ENCODE results near the gene SHC1. TPM values are rescaled to one million over a fixed set of nuclear protein-coding genes. Genes with fewer than 3 reads are reported as not detected.

Gene SHC1
- total and polyA plus RNA-seq, 2 donors from 2014 or later, result 43.8 to 153 TPM

- Histone ChIP-seq H3K9me3 (ENCODE audit: control insufficient read depth in 2 of 3, insufficient read depth in 1 of 3, low read length in 3 of 3) (no peaks in the 10 kb centered on the region), H3K36me3 (ENCODE audit: control insufficient read depth in 2 of 3, insufficient read depth in 3 of 3, low read length in 3 of 3) (no peaks in the 10 kb centered on the region), H3K4me1 (ENCODE audit: control insufficient read depth in 2 of 3, insufficient read depth in 2 of 3, low read depth in 1 of 3, low read length in 3 of 3) (peaks cover 2 to 44% (median 35%) of the 10 kb centered on the region in 3 donors), H3K4me3 (ENCODE audit: low read length in 3 of 3) (peak overlapping the region; percentile 42 to 99 (median 80)), H3K27me3 (ENCODE audit: control insufficient read depth, insufficient read depth, low read length) (no peaks in the 10 kb centered on the region), H3K27ac (ENCODE audit: low read depth in 2 of 2, low read length in 2 of 2) (peak overlapping the region; percentile 96 to 97), H3K9ac (ENCODE audit: low read length in 3 of 3) (peak overlapping the region in 2 of 3 donors; percentile 84 to 99)
- DNase-seq, result no peak
- no peak for TF ChIP-seq CTCF (IDR thresholded peaks at IDR 0.05; ENCODE audit: borderline replicate concordance, extremely low read depth, insufficient read depth)
- FAIRE-seq, result no peak
- intact Hi-C loops (cut with DNase I), result no loop called here
Measured at GRCh38 chr1:155004352-155005075, 34.0 kb upstream of the SHC1 start.

GRCh38 chr1:155003766-155004351 lies 33.3 kb upstream of the SHC1 start:
- Histone ChIP-seq H3K9me3 (ENCODE audit: control insufficient read depth in 2 of 3, insufficient read depth in 1 of 3, low read length in 3 of 3) (no peaks in the 10 kb centered on the region), H3K27me3 (ENCODE audit: control insufficient read depth, insufficient read depth, low read length) (no peaks in the 10 kb centered on the region), H3K4me1 (ENCODE audit: control insufficient read depth in 2 of 3, insufficient read depth in 2 of 3, low read depth in 1 of 3, low read length in 3 of 3) (peaks cover 2 to 47% (median 36%) of the 10 kb centered on the region in 3 donors), H3K9ac (ENCODE audit: low read length in 3 of 3) (peak overlapping the region; percentile 38 to 99 (median 84)), H3K4me3 (ENCODE audit: low read length in 3 of 3) (peak overlapping the region; percentile 82 to 99 (median 90)), H3K27ac (ENCODE audit: low read depth in 2 of 2, low read length in 2 of 2) (peak overlapping the region; percentile 96 to 97), H3K36me3 (ENCODE audit: control insufficient read depth in 2 of 3, insufficient read depth in 3 of 3, low read length in 3 of 3) (no peaks in the 10 kb centered on the region)
- intact Hi-C loops (cut with DNase I), result no loop called here
- FAIRE-seq, result no peak
- peak; percentile 51 to 91 (median 79) for DNase-seq
- TF ChIP-seq CTCF (IDR thresholded peaks at IDR 0.05; ENCODE audit: borderline replicate concordance, extremely low read depth, insufficient read depth), result no peak

- DNase-seq (peak in 4 of 5 donors; percentile 46 to 73 (median 61)), FAIRE-seq (no peak)
- Histone ChIP-seq H3K27ac (ENCODE audit: low read depth in 2 of 2, low read length in 2 of 2) (peak overlapping the region; percentile 96 to 97), H3K9me3 (ENCODE audit: control insufficient read depth in 2 of 3, insufficient read depth in 1 of 3, low read length in 3 of 3) (no peaks in the 10 kb centered on the region), H3K36me3 (ENCODE audit: control insufficient read depth in 2 of 3, insufficient read depth in 3 of 3, low read length in 3 of 3) (no peaks in the 10 kb centered on the region), H3K27me3 (ENCODE audit: control insufficient read depth, insufficient read depth, low read length) (no peaks in the 10 kb centered on the region), H3K9ac (ENCODE audit: low read length in 3 of 3) (peak overlapping the region; percentile 66 to 99 (median 76)), H3K4me1 (ENCODE audit: control insufficient read depth in 2 of 3, insufficient read depth in 2 of 3, low read depth in 1 of 3, low read length in 3 of 3) (peaks cover 2 to 45% (median 34%) of the 10 kb centered on the region in 3 donors), H3K4me3 (ENCODE audit: low read length in 3 of 3) (peak overlapping the region; percentile 82 to 99 (median 90))
- no peak for TF ChIP-seq CTCF (IDR thresholded peaks at IDR 0.05; ENCODE audit: borderline replicate concordance, extremely low read depth, insufficient read depth)
- intact Hi-C loops (cut with DNase I), result no loop called here
Measured at GRCh38 chr1:155003227-155003765, 32.7 kb upstream of the SHC1 start.
